Skeletal muscle cell (primary cell): ENCODE measurements around the gene SUFU.

Source experiments
- DNase-seq: peaks from one replicate; pipeline ENCODE4 v3.0.0-alpha.2; 2010; ENCODE audit warnings: low read depth
- H3K4me3 ChIP-seq: 2 replicates; pipeline ENCODE4 v1.5.1; 2011; ENCODE audit warnings: low read depth, mild to moderate bottlenecking, control low read depth, low read length, moderate library complexity

Gene SUFU

DNA sequence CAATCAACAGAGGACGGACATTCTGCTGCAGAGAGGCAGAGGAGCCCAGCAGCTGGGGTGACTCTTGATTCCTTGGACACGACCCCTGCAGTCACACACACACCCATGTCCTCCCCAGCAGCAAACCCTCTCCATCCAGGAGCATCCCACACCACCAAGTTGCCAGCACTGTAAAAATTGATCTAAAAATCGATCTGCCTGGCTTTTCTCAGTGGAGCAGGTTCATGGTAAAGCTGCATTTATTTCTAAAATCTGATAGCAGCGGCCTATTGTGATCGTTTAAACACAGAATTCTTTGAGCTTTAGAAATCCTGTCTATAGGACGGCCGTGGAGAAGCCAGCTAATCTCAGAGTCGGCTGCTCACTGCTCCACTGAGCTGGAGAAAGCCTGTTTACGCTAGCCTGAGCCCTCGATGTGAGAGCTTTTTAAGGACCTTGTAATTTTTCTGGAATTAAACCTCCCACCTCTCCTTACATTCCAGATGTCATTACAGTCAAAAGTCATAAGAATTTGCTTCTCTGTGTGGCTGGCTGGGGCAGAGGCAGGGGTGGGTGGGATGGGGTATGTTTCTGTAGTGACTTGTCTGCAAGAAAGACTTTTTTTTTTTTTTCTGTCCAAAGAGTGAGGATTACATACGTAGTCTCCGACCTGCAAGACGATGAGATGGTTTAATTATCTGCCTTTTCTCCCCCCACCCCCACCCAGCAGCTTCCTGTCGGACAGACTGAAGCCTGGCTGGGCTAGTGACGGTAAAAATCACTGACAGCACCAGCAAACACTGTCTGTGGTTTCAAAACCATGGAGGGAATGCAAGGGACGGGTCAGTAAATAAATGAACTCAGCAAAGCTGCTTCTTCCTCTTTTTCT is 172.1 kb downstream of the SUFU start:
- no peak overlapping the region for H3K4me3 ChIP-seq
- peak; percentile 87 for DNase-seq

DNA sequence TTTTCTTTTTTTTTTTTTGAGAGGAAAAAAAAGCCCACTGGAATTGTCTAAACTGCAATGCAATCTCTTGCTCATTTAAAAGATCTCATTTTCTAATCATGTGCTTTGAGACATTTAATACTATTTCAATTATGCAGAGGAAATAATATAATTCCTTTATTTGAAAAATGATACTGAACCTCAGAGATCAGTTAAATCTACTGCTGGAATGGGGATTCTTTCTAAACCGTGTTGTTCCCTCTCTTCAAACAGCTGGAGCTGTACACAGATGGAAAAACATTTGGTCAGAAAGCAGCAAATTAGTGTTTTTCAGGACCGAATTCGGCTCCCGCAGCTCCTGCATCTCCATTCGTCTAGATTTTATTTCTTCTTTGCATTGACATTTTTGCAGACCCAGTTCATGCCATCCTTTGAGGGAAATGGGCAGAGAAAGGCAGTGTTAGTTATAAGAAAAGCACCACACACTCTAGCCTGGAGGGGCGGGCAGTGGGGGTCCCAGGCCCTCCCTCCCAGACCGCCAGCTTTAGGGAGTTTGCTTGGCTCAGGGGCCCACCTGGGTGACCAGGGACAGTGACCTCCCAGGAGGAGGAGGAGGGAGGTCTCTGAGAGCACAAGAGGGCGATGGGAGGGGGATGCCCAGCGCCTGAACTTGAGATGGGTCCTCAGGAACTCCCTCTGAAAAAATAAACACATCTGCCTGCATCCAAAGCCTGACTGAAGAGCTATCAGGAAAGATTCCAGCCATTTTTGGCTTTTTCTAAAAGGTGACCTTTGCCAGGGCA is 173.0 kb downstream of the SUFU start:
- no peak overlapping the region for H3K4me3 ChIP-seq
- DNase-seq: no peak

DNA sequence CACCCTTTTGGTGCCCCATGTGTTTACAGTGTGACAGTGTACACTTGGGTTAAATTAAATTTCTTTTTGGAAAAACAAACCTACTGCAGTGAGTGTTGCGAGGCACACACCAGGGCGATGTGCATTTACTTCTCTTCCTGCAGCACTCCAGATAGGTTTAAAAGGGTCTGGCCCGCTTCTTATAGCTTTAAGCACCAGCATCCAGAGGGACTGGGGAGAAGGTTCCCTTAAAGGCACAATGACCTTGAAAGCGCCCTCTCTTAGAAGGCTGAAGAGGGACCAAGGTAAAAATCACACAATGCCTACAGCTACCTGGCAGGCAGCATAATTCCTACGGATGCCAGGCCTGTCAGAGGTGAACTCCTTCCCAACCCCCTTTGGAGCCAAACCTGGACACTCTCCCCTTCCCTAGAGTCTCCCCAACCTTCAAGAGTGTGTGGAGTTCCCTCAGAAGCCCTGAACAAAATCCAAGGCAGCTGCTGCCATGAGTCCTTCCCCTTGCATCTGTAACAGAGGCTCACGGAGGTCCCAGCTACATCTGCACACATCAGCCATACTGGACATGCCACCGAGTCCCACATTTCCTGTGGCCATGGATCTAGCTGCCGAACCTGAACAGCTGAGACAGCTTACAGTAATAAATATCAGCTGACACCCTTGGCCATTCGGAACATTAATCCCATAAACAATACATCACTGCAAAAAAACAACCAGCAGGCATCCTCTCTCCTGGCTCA is 173.7 kb downstream of the SUFU start:
- H3K4me3 ChIP-seq: no peak overlapping the region
- DNase-seq: no peak

DNA sequence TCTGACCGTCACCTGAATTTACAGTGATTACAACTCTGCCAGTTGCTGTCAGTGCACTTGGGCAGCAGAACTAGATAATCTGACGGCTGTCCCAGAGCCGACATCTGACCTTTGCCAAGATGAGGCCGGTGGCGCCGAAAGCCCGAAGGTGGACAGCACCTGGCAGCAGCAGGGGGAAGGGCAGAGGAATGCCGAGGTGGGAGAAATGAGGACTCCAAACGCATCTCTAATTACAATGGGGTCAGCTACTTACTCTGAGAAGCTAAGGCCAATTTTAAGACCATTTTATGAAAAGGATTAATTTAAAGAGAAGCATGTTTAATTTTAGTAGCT is 174.3 kb downstream of the SUFU start:
- no peak overlapping the region for H3K4me3 ChIP-seq
- no peak for DNase-seq

DNA sequence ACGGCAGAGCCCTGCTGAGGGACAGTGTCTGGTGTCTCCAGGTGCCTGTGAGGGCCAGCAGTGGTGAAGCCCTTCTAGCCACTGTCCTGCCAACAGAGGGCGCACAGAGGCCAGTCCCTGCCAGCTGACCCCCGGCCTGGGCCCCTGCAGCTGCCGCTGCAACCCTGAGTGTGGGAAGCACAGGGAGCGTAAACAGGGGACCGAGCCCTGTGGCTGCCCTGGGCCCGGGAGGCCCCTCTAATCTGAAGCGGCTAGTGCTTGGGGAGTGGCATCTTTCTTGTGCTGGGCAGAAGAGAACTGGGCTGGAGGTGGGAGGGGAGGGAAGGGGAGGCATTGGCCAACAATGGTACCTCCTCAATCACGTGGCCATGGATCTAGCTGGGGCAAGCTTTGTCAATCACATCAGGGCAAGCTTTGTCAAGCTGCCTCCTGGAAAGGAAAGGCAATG is 175.1 kb downstream of the SUFU start:
- no peak for DNase-seq
- no peak overlapping the region for H3K4me3 ChIP-seq

DNA sequence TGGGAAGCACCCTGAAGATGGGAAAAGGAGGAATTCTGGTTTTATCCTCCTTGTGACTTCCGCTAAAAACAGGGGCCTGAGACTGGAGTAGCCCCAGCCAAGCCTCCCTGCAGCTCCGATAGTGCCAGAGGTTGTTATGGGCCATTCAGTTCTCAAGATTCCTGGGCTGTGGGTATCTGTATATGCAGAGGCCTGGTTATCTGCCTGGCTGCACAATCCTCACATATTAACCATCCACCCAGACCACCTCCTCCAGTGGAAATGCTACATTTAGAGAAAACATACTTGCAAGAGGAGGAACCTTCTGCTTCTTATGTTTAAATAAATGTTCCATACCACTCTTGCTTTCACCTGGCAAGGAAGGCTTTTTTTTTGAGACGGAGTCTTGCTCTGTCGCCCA is 175.8 kb downstream of the SUFU start:
- no peak overlapping the region for H3K4me3 ChIP-seq

DNA sequence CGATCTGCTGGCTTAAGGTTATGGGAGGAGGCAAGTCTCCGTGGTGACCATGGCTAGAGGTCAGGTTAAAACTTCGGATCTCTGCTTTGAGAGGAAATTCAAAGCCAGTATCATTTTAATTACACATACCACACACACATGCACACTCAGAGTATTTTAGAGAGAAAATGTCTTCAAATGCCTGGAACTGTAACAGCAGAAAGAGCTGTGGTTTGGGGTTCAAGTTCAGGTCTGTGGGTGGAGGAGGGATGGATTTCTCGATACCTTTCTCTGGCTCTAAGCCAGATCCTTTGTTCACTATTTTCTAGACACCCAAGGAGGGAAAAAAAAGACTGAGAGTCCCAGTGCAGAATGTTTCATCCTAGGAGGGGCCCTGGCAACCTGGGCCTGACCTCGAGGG is 177.9 kb downstream of the SUFU start:
- DNase-seq: no peak
- H3K4me3 ChIP-seq: no peak overlapping the region

More for the DNA sequence above, 175.8 kb downstream of the SUFU start:
- DNase-seq: no peak

DNA sequence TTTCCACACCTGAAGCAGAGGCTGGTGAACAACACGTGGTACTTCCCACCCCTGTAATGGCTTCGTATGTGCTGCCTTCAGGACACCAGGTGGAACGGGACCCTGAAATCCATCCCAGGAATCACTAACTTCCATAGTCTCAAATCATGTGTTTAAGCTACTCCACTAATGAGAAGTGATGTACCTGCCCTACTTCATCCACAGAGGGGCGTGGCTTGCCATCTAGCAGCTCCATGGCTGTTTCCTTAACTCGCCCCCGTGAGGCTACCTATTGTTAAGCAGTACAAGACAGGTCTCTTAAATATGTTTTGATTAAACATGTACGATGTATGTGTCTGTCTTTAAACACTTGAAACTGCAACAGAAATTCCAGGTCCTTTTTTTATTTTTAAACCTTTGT is 178.6 kb downstream of the SUFU start:
- no peak for DNase-seq
- H3K4me3 ChIP-seq: no peak overlapping the region

DNA sequence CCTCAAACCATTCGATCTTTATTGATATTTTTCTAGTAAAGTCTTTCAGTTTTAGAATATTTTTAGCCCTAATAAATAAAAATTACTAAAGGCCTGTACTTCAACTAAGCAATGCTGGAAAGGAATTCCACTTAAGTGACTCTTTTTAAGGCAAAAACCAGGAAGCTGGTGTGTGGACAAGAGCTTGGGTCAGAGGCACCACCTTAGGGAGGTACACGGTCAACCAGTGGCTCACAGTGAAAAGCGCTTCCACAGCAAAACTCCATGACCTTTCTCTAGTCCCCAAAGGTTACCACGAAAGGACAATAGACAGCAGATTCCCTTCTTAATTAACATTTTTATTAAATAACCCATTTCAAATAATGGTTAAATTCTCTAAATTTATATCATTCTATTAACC is 179.2 kb downstream of the SUFU start:
- no peak overlapping the region for H3K4me3 ChIP-seq
- DNase-seq: no peak
